H1 (cell line): ENCODE results near the gene RTN4RL2. TPM values are rescaled to one million over a fixed set of nuclear protein-coding genes. Genes with fewer than 3 reads are reported as not detected.

ENCODE experiments used
- ATF2 ChIP-seq: IDR thresholded peaks from 2 replicates; pipeline ENCODE4 v1.6.1; 2012; ENCODE audit warnings: low read length, inconsistent platforms
- polyA plus RNA-seq, 7 experiments: library from polyadenylated mRNA; depleted of rRNA in 3 of 7; stranded (reverse) in 5 of 7; unstranded in 2 of 7; fragments of >200 nt in 5 of 7; fragments of 200-250 nt in 2 of 7; gene quantifications; 1 replicate in 5 of 7; 2 replicates in 1 of 7; 4 replicates in 1 of 7; pipeline versions ENCODE4 v1.2.1 to v1.2.3, GENCODE V29; 2011 to 2013; ENCODE audit warnings: missing spikeins in 2 of 7, mixed read lengths in 2 of 7
- total RNA-seq: library from RNA; stranded (reverse); fragmentation: NEBNext Ultra II Directional; extraction: Animal tissue kit (Norgen Biotek cat#: 25700); gene quantifications from 2 replicates; pipeline ENCODE4 v1.2.1, GENCODE V29; 2021

RTN4RL2 gene
- total and polyA plus RNA-seq, 2 of the 8 experiments (the other 6 are each of a cell fraction or from before 2014, with no cell fraction given): 11.4 to 23.7 TPM

- TF ChIP-seq ATF2: no peak
Observed at GRCh38 chr11:57439786-57440185, 20.5 kb upstream of the RTN4RL2 start (continued).
